WTC11 (cell line): Measurements from ENCODE around the gene CLMN. TPM values are rescaled to one million over a fixed set of nuclear protein-coding genes. Genes with fewer than 3 reads are reported as not detected.

Source experiments
- ATAC-seq: fragments of 200-7000 bp; cut with Tn5 transposase; 2 replicates; pipeline ENCODE4 v1.10.0; 2021; ENCODE audit warnings: mild to moderate bottlenecking, moderate library complexity
- CTCF ChIA-PET: fragments of 300-600 bp; sonication (Branson Sonifier 250); formaldehyde crosslinking; loops from one replicate; lab custom pipeline; 2021; ENCODE audit warnings: antibody characterized with exemption; lab: Charles Lee
- POLR2A ChIA-PET: fragments of 350-600 bp; sonication (Branson Sonifier 250); formaldehyde crosslinking; loops from one replicate; lab custom pipeline; 2021; ENCODE audit warnings: antibody characterized with exemption; lab: Charles Lee
- DNase-seq: peaks from one replicate; pipeline ENCODE4 v3.0.0; 2021; ENCODE audit warnings: low spot score
- H3K27ac Mint-ChIP-seq: 2 replicates; pipeline ENCODE4 v1.8.0; 2021; ENCODE audit warnings: mixed read lengths
- H3K27me3 Mint-ChIP-seq: 2 replicates; pipeline ENCODE4 v1.8.0; 2021; ENCODE audit warnings: low read depth, mild to moderate bottlenecking, moderate library complexity, mixed read lengths
- H3K36me3 Mint-ChIP-seq: 2 replicates; pipeline ENCODE4 v1.8.0; 2021; ENCODE audit warnings: mixed read lengths
- H3K4me1 Mint-ChIP-seq: 2 replicates; pipeline ENCODE4 v1.8.0; 2022; ENCODE audit warnings: mixed read lengths
- H3K4me3 Mint-ChIP-seq: 2 replicates; pipeline ENCODE4 v1.8.0; 2021; ENCODE audit warnings: mild to moderate bottlenecking, moderate library complexity, mixed read lengths
- H3K9me3 Mint-ChIP-seq: 2 replicates; pipeline ENCODE4 v1.8.0; 2021; ENCODE audit warnings: mixed read lengths
- CBFB ChIP-seq: sonication (generic); formaldehyde crosslinking; IDR thresholded peaks from 2 replicates; pipeline ENCODE4 v1.8.1; 2022; ENCODE audit warnings: mild to moderate bottlenecking, low read depth, missing genetic modification reagents
- CREM ChIP-seq: sonication (generic); formaldehyde crosslinking; IDR thresholded peaks from 2 replicates; pipeline ENCODE4 v1.8.1; 2022; ENCODE audit warnings: mild to moderate bottlenecking, missing genetic modification reagents, moderate library complexity
- E2F4 ChIP-seq: sonication (generic); formaldehyde crosslinking; IDR thresholded peaks from 2 replicates; pipeline ENCODE4 v1.8.1; 2022; ENCODE audit warnings: low read depth, mild to moderate bottlenecking, moderate library complexity, missing genetic modification reagents, borderline replicate concordance
- FOXJ3 ChIP-seq: sonication (generic); formaldehyde crosslinking; IDR thresholded peaks from 2 replicates; pipeline ENCODE4 v1.9.0; 2021; ENCODE audit warnings: missing genetic modification reagents, mild to moderate bottlenecking, borderline replicate concordance
- GTF2I ChIP-seq: fragments of 250-450 bp; sonication (Bioruptor Pico); conservative IDR thresholded peaks from 2 replicates; pipeline ENCODE4 v1.4.0; 2021; ENCODE audit warnings: mild to moderate bottlenecking
- IRF1 ChIP-seq: sonication (generic); formaldehyde crosslinking; IDR thresholded peaks from 2 replicates; pipeline ENCODE4 v1.8.0; 2023; ENCODE audit warnings: missing genetic modification reagents
- JUN ChIP-seq: sonication (generic); formaldehyde crosslinking; IDR thresholded peaks from 2 replicates; pipeline ENCODE4 v1.8.0; 2023; ENCODE audit warnings: mild to moderate bottlenecking, missing genetic modification reagents
- NFYB ChIP-seq: sonication (generic); formaldehyde crosslinking; conservative IDR thresholded peaks from 2 replicates; pipeline ENCODE4 v1.8.0; 2022; ENCODE audit warnings: low read depth, missing genetic modification reagents
- RELA ChIP-seq: sonication (generic); formaldehyde crosslinking; IDR thresholded peaks from 2 replicates; pipeline ENCODE4 v1.8.1; 2022; ENCODE audit warnings: missing genetic modification reagents, mild to moderate bottlenecking, borderline replicate concordance
- SMAD3 ChIP-seq: sonication (generic); formaldehyde crosslinking; IDR thresholded peaks from 2 replicates; pipeline ENCODE4 v1.8.0; 2022; ENCODE audit warnings: missing genetic modification reagents, mild to moderate bottlenecking, borderline replicate concordance
- STAT6 ChIP-seq: sonication (generic); formaldehyde crosslinking; conservative IDR thresholded peaks from 2 replicates; pipeline ENCODE4 v1.8.1; 2023; ENCODE audit warnings: mild to moderate bottlenecking, low read depth, missing genetic modification reagents, moderate library complexity
- TEAD1 ChIP-seq: sonication (generic); formaldehyde crosslinking; IDR thresholded peaks from 2 replicates; pipeline ENCODE4 v1.8.0; 2022; ENCODE audit warnings: mild to moderate bottlenecking, missing genetic modification reagents
- USF2 ChIP-seq: sonication (generic); formaldehyde crosslinking; IDR thresholded peaks from 2 replicates; pipeline ENCODE4 v1.8.1; 2023; ENCODE audit warnings: mild to moderate bottlenecking, missing genetic modification reagents, moderate library complexity
- ZBTB43 ChIP-seq: sonication (generic); formaldehyde crosslinking; IDR thresholded peaks from 2 replicates; pipeline ENCODE4 v1.8.1; 2023; ENCODE audit warnings: mild to moderate bottlenecking, missing genetic modification reagents
- ZNF232 ChIP-seq: sonication (generic); formaldehyde crosslinking; IDR thresholded peaks from 2 replicates; pipeline ENCODE4 v1.8.0; 2022; ENCODE audit warnings: mild to moderate bottlenecking, missing genetic modification reagents
- ZNF263 ChIP-seq: sonication (generic); formaldehyde crosslinking; IDR thresholded peaks from 2 replicates; pipeline ENCODE4 v1.8.1; 2022; ENCODE audit warnings: low read depth, mild to moderate bottlenecking, moderate library complexity, missing genetic modification reagents
- total RNA-seq: library from RNA; stranded (reverse); gene quantifications from 3 replicates; pipeline ENCODE4 v1.2.3, GENCODE V29; 2021

Gene CLMN
- total RNA-seq, 1 experiment from 2014 or later: 12.2 TPM

- no peak for TF ChIP-seq STAT6 (CRISPR knock-in tag)
- TF ChIP-seq RELA (CRISPR knock-in tag): no peak
- TF ChIP-seq NFYB (CRISPR knock-in tag): no peak
- TF ChIP-seq GTF2I (CRISPR knock-in tag): no peak
- no peak for TF ChIP-seq TEAD1 (CRISPR knock-in tag)
- TF ChIP-seq E2F4: no peak
- no peak for TF ChIP-seq IRF1 (CRISPR knock-in tag)
- TF ChIP-seq USF2 (CRISPR knock-in tag): no peak
- no peak for TF ChIP-seq ZBTB43 (CRISPR knock-in tag)
These were observed 128.9 kb downstream of the CLMN start (continued) for GRCh38 chr14:95190857-95191256.

GRCh38 chr14:95190346-95190840 is 129.3 kb downstream of the CLMN start:
- POLR2A ChIA-PET: no interaction called here
- ATAC-seq (no peak; the same call in 1 of the 2 replicates), DNase-seq (no peak)
- H3K27ac Mint-ChIP-seq: no peak overlapping the region
- TF ChIP-seq CREM (CRISPR knock-in tag) (no peak), ZNF263 (CRISPR knock-in tag) (no peak), FOXJ3 (no peak), JUN (CRISPR knock-in tag) (no peak), SMAD3 (no peak), ZNF232 (no peak), ZBTB43 (CRISPR knock-in tag) (no peak), CBFB (CRISPR knock-in tag) (no peak)
- peaks cover 13% of the 10 kb centered on the region for H3K36me3 Mint-ChIP-seq
- no peak overlapping the region for H3K4me3 Mint-ChIP-seq
- H3K27me3 Mint-ChIP-seq: no peaks in the 10 kb centered on the region
- peaks cover 17% of the 10 kb centered on the region for H3K9me3 Mint-ChIP-seq
- peaks cover 8% of the 10 kb centered on the region for H3K4me1 Mint-ChIP-seq
- CTCF ChIA-PET: interaction anchor here (1.6 kb wide), 1 partner anchor 158 kb away, joined by 4 read pairs; no protein-coding TSS in a partner anchor
